NT2/D1 (cell line): Measurements from ENCODE around the gene SWI5.

ENCODE experiments used
- YY1 ChIP-seq: IDR thresholded peaks from 2 replicates; pipeline ENCODE4 v1.6.1; 2011; ENCODE audit not compliant: insufficient read length, insufficient read depth
- ZNF274 ChIP-seq: IDR thresholded peaks from 2 replicates; pipeline ENCODE4 v1.6.1; 2011; ENCODE audit warnings: mild to moderate bottlenecking, low read depth, low read length

DNA sequence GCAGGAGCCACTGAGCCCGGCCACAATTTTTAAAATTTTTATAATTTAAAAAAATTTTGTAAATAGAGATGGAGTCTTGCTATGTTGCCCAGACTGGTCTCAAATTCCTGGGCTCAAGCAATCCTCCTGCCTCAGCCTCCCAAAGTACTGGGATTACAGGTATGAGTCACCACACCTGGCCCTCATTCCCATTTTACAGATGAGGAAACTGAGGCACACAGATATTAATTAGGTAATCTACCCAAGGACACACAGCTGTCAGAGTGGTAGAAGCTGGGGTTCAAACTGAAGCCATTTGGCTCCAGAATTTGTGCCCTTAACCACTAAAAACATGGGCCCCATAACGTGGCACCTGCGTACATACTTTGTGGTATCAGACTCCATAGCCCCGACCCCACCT, 38.6 kb downstream of the SWI5 start:
- TF ChIP-seq YY1 (no peak), ZNF274 (no peak)
